ENCODE data around the gene EPHB6.

DNA sequence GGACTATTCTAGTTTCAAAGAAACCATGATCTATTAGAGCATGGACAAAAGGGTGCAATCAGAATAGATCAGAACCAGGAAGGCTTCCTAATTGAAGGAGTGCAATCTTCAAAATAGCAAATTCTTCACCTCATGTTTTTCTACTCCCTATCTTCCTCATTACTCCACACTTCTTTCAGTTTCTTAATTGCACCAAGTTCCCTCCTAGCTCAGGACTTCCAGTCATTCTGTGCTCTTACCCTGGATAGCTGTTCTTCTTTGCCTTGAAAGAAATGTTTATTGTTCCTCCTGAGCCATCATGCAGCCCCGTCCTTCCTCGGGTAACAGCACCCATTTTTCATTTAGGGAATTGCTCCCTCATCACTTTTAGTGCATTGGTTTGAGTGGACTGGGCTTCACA lies 55.6 kb downstream of the EPHB6 start:
- TF ChIP-seq, protein P1, sequence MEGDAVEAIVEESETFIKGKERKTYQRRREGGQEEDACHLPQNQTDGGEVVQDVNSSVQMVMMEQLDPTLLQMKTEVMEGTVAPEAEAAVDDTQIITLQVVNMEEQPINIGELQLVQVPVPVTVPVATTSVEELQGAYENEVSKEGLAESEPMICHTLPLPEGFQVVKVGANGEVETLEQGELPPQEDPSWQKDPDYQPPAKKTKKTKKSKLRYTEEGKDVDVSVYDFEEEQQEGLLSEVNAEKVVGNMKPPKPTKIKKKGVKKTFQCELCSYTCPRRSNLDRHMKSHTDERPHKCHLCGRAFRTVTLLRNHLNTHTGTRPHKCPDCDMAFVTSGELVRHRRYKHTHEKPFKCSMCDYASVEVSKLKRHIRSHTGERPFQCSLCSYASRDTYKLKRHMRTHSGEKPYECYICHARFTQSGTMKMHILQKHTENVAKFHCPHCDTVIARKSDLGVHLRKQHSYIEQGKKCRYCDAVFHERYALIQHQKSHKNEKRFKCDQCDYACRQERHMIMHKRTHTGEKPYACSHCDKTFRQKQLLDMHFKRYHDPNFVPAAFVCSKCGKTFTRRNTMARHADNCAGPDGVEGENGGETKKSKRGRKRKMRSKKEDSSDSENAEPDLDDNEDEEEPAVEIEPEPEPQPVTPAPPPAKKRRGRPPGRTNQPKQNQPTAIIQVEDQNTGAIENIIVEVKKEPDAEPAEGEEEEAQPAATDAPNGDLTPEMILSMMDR (IDR thresholded peaks at IDR 0.05), result no peak
- TF ChIP-seq POLR2A (IDR thresholded peaks at IDR 0.05), result no peak
